ENCODE data around the gene DHX35. TPM values are rescaled to one million over a fixed set of nuclear protein-coding genes. Genes with fewer than 3 reads are reported as not detected.
A peak's percentile ranks its signal among the peaks of the same experiment; 100 is the strongest.

DHX35 gene, protein sequence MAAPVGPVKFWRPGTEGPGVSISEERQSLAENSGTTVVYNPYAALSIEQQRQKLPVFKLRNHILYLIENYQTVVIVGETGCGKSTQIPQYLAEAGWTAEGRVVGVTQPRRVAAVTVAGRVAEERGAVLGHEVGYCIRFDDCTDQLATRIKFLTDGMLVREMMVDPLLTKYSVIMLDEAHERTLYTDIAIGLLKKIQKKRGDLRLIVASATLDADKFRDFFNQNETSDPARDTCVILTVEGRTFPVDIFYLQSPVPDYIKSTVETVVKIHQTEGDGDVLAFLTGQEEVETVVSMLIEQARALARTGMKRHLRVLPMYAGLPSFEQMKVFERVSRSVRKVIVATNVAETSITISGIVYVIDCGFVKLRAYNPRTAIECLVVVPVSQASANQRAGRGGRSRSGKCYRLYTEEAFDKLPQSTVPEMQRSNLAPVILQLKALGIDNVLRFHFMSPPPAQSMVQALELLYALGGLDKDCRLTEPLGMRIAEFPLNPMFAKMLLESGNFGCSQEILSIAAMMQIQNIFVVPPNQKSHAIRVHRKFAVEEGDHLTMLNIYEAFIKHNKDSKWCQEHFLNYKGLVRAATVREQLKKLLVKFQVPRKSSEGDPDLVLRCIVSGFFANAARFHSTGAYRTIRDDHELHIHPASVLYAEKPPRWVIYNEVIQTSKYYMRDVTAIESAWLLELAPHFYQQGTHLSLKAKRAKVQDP
- 6.2 TPM for total RNA-seq

DNA sequence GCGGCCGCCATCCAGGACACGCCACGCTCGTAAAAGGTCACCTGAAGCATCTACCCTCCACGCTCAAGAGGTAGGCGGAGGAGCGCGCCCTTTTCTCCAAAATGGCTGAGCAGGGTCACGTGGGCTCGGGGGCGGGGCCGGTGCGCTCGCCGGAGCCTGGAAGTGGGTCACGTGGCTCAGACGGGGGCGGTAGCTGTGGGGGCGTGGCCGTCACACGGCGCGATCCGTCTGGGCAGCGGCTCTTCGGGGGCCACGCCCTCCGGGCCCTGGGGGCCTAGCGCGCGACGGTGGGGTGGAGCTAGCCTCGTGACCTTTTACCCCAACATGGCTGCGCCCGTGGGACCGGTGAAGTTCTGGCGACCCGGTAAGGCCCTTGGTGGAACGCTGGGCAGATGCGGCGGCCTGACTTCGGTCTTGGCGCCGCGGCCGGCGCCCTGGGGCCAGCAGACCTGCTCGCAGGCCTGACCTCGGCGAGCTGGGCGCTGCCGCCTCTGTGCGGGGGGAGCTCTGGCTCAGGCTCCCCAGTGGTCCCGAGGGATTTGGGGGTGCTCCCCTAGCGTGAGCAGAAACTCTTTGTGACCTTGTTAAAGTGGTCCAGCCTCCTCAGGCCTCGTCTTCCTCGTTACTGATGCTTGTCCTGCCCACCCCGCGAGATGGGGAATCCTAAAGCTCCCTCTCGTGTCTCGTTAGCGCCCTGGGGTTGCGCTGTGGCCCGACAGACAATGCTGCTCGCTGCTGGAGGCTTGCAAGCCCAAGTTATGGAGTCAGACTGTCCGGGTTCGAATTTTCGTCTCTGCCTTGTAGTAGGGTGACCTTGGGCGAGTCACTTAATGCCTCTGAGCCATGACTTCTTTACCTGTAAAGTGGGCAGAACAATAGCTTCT is at the start of gene DHX35:
Gene DHX35 (plus strand): TSS at position 301 of the 884 bp plus-strand sequence. CDS start 24 bp downstream, at position 325.
- peak; percentile 99 for ATAC-seq

DNA sequence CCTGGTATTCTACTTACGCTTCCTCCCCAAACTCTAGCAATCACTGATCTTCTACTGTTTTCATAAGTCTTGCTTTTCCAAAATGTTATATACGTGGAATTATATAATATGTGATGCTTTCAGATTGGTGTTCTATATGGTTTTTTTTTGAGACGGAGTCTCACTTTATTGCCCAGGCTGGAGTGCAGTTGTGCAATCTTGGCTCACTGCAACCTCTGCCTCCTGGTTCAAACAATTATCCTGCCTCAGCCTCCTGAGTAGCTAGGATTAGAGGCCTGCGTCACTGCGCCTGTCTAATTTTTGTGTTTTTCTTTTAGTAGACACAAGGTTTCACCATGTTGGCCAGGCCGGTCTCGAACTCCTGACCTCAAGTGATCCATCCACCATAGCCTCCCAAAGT is 46.8 kb upstream of the DHX35 start:
- no peak for ATAC-seq
- no peak for DNase-seq (ENCODE audit: low spot score)

More for the DNA sequence above, at the start of gene DHX35:
- DNase-seq (ENCODE audit: low spot score) = peak; percentile 99

DNA sequence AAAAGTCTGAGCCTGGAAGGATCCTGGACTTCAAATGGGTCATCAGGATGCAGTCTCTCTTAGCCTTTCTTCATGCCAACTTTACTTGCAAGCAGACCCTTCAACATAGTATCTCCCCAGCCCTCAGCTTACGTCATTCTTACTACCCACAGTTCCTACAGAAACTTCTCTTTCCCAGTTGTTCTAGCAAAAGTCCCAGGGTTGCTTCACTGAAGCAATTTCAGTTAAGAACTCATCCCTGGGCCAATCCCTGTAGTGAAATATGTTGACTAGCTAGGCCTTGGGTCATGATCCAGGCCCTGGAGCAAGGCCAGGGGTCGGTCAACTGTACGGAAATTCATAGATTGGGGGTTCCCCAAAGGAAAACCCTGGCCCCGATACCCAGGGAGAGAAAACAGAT is 44.5 kb upstream of the DHX35 start:
- DNase-seq (ENCODE audit: low spot score) = no peak
- no peak for ATAC-seq

DNA sequence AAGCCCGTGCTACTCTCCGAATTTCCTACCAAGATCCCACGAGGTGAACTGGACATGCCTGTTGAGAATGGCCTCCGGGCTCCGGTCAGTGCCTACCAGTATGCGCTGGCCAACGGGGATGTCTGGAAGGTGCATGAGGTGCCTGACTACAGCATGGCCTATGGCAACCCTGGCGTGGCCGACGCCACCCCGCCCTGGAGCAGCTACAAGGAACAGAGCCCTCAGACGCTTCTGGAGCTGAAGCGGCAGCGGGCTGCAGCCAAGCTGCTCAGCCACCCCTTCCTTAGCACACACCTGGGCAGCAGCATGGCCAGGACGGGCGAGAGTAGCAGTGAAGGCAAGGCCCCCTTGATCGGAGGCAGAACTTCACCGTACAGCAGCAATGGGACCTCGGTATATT is 44.0 kb upstream of the DHX35 start:
- DNase-seq (ENCODE audit: low spot score) (no peak), ATAC-seq (no peak)

DNA sequence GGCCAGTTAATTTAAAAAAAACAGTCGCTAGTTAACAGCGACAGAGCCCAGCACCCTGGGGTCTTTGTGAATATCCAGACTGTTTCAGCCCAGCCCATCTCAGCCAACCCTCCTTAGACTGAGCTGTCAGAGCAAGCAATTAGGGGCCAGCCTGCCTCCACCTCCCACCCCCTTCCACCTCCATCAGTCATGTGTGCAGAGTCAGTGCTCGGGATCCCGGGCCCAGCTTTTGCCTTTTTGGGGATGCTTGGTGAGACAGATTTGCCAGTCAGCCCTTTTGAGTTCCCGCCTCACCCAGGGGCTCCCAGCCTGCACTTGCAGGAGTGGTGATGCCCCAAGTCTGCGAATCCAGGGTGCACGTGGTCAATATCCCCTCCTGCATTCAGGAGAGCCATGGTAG is 42.5 kb upstream of the DHX35 start:
- DNase-seq (ENCODE audit: low spot score) = no peak
- ATAC-seq = no peak

DNA sequence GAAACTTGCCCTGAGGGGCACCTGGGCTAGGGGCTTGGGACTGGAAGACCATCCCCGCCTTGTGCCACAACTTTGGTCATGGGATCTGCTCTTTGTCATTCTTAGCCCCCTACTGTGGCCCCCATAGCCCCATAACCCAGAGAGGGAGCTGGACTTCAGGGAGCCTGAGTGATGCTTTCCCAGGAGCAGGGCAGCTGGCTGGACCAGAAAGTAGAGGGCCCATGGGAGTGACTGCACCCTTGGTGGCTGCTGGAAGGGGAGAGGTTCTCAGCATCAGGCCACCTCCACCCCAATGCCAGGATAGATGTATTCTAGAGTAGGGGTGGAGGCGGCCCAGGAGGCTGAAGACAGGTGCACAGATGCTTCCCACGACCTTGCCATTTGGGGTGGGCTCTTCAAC is 41.7 kb upstream of the DHX35 start:
- no peak for DNase-seq (ENCODE audit: low spot score)
- ATAC-seq = no peak

DNA sequence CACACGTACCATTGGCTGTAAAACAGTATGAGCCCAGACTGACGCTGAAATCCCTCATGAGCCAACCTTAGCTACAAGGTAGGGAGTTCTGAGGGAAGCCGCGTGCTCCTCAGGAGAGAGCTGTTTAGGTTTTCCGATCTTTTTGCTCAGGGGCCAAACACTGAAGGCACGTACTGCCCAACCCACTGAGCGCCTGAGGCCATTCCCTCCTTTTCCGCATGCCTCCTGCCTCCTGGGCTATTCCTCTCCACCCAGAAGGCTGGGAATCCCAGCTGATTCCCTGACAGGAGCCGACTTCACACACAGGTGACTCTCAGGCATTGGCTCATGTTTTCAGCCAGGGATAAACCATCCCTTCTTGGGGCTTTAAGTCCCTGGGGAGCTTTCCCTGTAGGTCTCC is 41.3 kb upstream of the DHX35 start:
- no peak for DNase-seq (ENCODE audit: low spot score)
- no peak for ATAC-seq

DNA sequence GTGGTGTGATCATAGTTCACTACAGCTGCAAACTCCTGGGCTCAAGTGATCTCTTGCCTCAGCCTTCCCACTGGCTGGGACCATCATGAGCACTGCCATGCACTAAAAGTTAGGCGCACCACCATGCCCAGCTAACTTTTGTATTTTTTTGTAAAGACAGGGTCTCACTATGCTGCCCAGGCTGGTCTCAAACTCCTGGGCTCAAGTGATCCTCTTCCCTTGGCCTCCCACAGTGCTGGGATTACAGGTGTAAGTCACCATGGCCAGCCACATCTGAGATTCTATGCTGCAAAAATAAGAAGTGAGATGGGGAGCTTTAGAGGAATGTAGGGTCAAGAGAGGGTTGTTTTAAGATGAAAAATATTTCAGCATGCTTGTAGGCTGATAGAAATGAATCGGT is 37.4 kb upstream of the DHX35 start:
- no peak for ATAC-seq
- DNase-seq (ENCODE audit: low spot score) = no peak

DNA sequence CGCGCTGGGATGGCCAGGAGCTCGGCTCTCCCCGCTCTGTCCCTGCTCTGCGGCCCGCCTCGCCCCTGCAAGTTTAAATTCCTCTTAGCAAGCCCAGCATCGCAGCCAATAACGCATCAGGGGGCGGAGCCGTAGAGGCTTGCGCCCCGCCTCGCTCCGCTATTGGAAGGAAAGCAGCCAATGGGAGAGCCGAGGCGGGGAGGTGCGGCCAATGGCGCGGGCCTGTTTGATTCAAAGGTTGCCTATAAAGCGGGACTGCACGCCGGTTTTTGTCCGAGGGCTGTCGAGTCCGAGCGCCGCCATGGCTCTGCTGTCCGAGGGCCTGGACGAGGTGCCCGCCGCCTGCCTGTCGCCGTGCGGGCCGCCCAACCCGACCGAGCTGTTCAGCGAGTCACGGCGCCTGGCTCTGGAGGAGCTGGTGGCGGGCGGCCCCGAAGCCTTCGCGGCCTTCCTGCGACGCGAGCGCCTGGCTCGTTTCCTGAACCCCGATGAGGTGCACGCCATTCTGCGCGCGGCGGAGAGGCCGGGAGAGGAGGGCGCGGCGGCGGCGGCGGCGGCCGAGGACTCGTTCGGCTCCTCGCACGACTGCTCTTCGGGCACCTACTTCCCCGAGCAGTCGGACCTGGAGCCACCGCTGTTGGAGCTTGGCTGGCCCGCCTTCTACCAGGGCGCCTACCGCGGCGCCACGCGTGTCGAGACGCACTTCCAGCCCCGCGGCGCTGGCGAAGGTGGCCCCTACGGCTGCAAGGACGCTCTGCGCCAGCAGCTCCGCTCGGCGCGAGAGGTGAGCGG is 35.8 kb upstream of the DHX35 start, which contains the start of gene FAM83D:
Gene FAM83D (plus strand): TSS at position 276 of the 792 bp plus-strand sequence. CDS start 26 bp downstream, at position 302.
- peak; percentile 94 for ATAC-seq
- peak; percentile 98 for DNase-seq (ENCODE audit: low spot score)

DNA sequence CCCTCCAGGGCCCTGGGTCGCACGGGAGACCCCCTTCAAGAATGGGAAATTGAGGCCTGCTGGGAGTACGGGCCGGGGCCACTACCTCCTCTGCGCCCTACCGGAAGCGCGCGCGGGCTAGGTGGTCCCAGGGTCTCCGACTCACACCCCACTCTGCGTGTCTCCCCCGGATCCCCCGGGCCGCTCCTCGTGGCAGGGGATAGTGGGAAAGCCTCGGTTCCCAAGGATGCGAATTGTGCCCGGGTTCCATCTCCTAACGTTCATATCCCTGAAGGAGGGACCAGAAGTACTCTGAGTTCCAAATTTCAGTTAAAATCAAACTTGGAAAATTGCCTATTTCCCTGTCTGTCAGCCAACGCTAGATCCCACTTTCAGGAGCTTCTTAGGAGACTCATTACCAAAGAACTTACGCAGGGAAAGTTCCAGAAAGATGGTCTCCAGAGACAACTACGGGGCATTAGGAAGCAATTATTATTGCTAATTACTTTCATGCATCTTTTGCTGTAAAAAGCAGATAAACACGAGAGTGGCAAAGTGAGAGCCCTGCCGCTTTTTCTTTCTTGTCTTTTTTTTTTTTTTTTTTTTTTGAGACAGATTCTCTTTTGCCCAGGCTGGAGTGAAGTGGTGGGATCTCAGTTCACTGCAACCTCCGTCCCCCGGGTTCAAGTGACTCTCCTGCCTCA is 35.1 kb upstream of the DHX35 start:
- DNase-seq (ENCODE audit: low spot score) = no peak
- ATAC-seq = no peak

DNA sequence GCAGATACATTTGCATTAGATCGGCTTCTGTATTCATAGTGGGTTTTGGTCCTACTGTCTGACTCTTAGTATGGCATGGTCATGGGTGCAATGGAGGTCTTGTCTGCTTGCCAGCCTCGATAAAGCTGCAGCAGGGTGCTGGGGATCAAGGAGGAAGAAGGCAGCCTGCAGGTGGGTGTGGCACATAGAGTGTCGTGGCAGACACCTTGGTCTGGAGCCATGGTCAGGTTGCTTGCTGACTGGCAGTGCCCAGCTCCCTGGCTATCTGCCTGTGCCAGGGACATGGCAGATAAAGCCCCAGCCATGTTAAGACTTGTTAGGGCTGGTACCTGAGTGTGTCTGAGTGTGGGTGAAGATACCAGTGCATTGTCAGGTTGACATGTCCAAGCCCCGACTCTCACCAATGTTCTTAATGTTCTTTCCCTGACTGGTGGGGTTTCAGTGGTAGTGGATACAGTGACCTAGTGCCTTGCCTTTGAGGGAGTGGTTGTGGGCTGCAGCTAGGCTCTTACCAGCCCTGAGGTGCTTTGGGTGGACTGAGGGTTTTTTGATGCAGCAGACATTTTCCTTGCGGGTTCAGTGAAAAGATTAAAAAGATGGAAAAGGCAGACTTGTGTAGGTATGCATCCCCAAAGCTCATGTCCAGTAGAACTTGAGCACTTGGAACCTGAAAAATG is 34.1 kb upstream of the DHX35 start:
- ATAC-seq (no peak), DNase-seq (ENCODE audit: low spot score) (no peak)

DNA sequence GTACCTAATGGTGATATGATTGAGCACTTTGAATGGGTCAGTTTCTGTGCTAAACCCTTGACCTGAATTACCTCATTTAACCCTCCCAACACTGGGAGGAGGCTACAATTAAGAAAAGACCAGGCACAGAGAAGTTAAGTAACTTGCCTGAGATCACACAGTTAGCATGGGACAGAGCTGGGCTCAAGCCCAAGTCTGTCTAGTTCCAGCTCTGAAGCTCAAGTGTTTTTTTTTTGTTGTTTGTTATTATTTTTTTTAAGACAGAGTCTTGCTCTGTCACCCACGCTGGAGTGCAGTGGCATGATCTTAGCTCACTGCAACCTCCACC is 31.9 kb upstream of the DHX35 start:
- no peak for DNase-seq (ENCODE audit: low spot score)
- ATAC-seq = no peak

DNA sequence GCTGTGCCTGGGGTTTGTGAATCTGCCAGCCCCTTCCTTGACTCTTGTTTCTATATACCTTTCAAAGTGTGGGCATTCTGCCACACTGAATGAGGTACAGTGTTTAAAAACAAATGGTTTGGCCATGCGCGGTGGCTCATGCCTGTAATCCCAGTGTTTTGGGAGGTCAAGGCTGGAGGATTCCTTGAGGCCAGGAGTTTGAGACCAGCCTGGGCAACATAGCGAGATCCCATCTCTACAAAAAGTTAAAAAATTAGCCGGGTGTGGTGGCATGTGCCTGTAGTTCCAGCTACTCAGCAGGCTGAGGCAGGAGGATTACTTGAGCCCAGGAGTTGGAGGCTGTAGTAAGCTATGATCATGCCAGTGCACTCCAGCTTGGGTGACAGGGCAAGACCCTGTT is 30.2 kb upstream of the DHX35 start:
- ATAC-seq (no peak), DNase-seq (ENCODE audit: low spot score) (no peak)

DNA sequence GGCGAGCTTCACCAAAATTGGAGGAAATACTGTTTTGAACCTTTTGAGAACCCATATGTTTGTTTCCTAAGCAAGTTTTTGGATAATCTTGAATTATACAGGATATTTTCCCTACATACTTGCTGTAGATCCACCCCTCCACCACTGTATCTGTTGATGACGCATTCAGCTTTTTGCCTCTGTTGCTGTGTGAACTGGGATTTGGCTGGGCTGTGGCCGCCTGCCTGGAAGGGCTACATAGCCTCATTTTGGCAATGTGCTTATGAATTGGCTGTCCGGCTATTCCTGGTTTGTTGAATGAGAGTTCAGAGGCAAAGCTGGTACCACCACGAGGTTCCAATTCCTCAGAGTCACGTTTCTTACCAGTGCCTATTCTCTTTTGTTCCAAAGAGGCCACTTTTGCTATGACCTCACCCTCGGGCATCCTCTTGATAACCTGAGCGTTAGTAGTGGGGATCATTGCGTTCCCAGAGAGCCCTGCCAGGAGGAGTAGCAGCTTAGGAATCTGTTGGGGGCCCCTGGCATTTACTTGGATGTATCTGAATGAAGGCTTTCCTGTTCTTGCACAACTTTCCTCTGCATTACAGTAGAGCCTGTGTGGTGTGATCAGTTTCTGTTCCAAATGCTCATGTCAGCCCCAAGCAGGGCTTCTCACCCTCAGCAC is 29.6 kb upstream of the DHX35 start:
- no peak for DNase-seq (ENCODE audit: low spot score)
- no peak for ATAC-seq

DNA sequence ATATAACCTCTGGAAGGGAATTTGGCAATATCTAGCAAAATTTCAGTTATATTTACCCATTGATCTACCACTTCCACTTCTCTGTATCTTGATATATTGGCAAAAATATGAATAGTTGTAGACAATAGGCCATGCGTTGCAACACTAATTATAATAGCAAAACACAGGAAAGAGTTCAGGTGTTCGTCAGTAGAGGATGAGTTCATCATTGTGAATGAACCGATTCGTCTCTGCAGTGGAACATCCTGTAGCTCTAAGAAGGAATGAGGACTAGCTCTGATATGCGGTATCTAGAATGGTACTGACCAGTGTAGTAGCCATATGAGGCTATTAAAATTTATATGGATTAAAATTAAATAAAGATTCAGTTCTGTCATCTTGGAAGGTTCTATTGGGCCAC is 27.6 kb upstream of the DHX35 start:
- ATAC-seq = no peak
- no peak for DNase-seq (ENCODE audit: low spot score)

DNA sequence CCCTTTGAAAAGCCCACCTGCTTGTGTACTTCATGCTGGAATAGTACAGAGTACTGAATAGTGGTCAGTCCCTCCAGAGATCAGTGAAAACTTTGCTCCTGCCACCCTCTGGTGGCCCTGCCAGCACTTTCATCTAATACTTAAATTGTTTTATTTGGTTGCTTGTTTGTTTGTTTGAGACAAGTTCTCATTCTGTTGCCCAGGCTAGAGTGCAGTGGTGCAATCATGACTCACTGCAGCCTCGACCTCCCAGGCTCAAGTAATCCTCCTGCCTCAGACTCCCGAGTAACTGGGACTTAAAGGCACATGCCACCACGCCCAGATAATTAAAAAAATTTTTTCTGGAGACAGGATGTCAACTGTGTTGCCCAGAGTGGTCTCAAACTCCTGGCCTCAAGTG is 26.9 kb upstream of the DHX35 start:
- DNase-seq (ENCODE audit: low spot score) = no peak
- ATAC-seq = peak; percentile 69

DNA sequence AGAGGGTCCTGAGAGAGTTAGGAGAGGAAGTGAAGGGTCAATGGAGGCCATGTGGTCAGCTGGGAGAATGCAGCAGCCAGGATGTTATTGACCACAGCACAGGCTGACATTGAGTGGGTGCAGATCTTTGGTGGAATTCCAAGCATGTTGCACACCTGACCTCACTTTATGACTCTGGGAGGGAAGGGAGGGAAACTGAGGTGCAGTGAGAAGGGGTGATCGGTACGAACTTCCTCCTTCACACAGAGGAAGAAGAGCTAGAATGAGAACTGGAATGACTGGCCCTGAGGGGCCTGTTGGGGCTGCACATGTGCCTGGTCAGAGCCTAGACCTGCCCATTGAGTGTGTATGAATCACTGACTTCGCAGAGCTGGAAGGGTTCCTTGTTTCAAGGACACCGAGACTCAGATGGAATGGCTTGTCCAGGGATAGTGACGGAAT is 26.2 kb upstream of the DHX35 start:
- DNase-seq (ENCODE audit: low spot score) = no peak
- no peak for ATAC-seq

DNA sequence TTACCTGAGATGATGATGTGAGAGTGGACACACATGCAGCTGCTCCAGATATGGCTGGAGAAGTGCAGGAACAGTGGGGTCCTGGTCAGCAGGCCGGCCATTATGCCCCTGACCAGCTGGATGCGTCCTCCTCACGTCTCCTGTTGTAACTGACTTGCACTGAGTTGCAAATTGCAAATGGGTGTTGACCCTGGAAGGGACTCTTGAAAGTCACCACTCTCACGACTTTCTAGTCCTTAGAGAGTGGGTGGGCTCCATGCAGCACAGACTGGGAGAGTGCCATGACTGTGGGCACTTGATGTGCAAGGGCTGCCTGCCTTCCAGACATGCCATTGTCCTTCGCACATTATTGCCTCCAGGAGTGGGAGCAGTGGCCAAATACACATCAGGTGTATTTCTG is 25.1 kb upstream of the DHX35 start:
- DNase-seq (ENCODE audit: low spot score) (no peak), ATAC-seq (no peak)

DNA sequence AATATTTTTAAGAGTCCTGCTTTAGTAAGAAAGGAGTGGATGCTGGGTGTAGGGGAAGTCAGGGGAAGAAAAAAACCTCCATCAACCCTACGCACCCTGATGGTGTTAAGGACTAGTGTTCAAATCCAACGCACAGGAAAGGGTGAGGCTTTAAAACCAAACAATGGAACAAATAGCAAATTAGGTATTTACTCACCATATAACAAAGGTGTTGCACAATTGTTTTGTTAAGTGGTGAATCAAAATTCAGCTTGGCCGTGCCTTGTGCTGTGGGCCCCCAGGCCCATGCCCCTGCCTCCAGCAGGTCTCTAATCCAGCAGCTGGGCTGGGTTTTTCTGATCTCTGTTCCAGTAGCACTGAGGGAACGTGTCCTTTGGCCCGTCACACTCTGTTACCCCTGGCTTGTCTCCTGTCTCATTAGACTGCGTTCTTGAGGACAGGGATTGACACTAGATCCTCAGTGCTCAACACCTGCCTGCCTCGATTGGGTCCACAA is 24.1 kb upstream of the DHX35 start:
- ATAC-seq = no peak
- DNase-seq (ENCODE audit: low spot score) = no peak

Data from left lobe of liver (tissue), 2 donors.